WERI-Rb-1 (cell line): ENCODE results near the gene KIAA0232.

ENCODE experiments used
- DNase-seq: peaks from one replicate; pipeline ENCODE4 v3.0.0-alpha.2; 2020
- H3K27ac ChIP-seq: fragments of 250-450 bp; sonication (Bioruptor Pico); 2 replicates; pipeline ENCODE4 v1.5.1; 2020; ENCODE audit warnings: mild to moderate bottlenecking, moderate library complexity
- H3K27me3 ChIP-seq: fragments of 250-450 bp; sonication (Bioruptor Pico); 2 replicates; pipeline ENCODE4 v1.5.1; 2021; ENCODE audit warnings: mild to moderate bottlenecking, low read depth, moderate library complexity; ENCODE audit not compliant: insufficient read depth, severe bottlenecking
- H3K36me3 ChIP-seq: fragments of 250-450 bp; sonication (Bioruptor Pico); 2 replicates; pipeline ENCODE4 v1.5.1; 2020; ENCODE audit warnings: mild to moderate bottlenecking, moderate library complexity
- H3K4me3 ChIP-seq: 2 replicates; pipeline ENCODE4 v1.5.1; 2011; ENCODE audit warnings: low read depth, mild to moderate bottlenecking, control low read depth, low read length
- H3K9me3 ChIP-seq: fragments of 250-450 bp; sonication (Bioruptor Pico); 2 replicates; pipeline ENCODE4 v1.5.1; 2021; ENCODE audit warnings: mild to moderate bottlenecking, moderate library complexity; ENCODE audit not compliant: severe bottlenecking
- TF ChIP-seq, protein P1 (sequence below): IDR thresholded peaks from 2 replicates; pipeline ENCODE4 v1.5.1; 2011; ENCODE audit warnings: low read depth, mild to moderate bottlenecking, control low read depth, inconsistent platforms, low read length

The KIAA0232 gene

GRCh38 chr4:6898763-6899162 lies 116.2 kb downstream of the KIAA0232 start:
- no peak overlapping the region for H3K27ac ChIP-seq
- TF ChIP-seq, protein P1, sequence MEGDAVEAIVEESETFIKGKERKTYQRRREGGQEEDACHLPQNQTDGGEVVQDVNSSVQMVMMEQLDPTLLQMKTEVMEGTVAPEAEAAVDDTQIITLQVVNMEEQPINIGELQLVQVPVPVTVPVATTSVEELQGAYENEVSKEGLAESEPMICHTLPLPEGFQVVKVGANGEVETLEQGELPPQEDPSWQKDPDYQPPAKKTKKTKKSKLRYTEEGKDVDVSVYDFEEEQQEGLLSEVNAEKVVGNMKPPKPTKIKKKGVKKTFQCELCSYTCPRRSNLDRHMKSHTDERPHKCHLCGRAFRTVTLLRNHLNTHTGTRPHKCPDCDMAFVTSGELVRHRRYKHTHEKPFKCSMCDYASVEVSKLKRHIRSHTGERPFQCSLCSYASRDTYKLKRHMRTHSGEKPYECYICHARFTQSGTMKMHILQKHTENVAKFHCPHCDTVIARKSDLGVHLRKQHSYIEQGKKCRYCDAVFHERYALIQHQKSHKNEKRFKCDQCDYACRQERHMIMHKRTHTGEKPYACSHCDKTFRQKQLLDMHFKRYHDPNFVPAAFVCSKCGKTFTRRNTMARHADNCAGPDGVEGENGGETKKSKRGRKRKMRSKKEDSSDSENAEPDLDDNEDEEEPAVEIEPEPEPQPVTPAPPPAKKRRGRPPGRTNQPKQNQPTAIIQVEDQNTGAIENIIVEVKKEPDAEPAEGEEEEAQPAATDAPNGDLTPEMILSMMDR = no peak
- H3K9me3 ChIP-seq = no peaks in the 10 kb centered on the region
- no peaks in the 10 kb centered on the region for H3K36me3 ChIP-seq
- H3K4me3 ChIP-seq = no peak overlapping the region
- H3K27me3 ChIP-seq = no peaks in the 10 kb centered on the region
- DNase-seq = no peak

GRCh38 chr4:6900181-6900812 lies 117.8 kb downstream of the KIAA0232 start:
- H3K27ac ChIP-seq = no peak overlapping the region
- no peak for DNase-seq
- H3K9me3 ChIP-seq = no peaks in the 10 kb centered on the region
- H3K4me3 ChIP-seq = no peak overlapping the region
- TF ChIP-seq, protein P1 = no peak
- H3K36me3 ChIP-seq = no peaks in the 10 kb centered on the region
- no peaks in the 10 kb centered on the region for H3K27me3 ChIP-seq

DNA sequence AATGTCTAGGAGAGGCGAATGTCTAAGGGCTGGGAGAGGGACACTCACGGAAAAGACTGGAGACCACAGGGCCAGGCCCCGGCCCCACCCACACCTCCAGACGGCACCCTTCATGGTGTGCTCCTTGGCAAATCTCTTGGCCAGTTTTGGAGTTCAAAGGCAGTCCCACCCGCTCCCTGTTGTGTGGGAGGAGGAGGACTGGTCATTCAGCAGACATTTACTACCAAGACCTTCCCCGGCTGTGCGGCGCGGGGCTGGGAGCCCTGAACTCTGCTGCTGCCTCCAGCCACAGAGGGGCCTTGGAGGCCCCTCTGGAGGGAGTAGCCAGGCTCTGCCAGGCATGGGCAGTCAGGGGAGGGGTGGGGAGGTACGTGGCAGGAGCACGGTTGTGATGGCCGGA lies 118.4 kb downstream of the KIAA0232 start:
- H3K27ac ChIP-seq = no peak overlapping the region
- TF ChIP-seq, protein P1 = no peak
- no peak for DNase-seq

GRCh38 chr4:6901669-6902317 lies 119.3 kb downstream of the KIAA0232 start:
- Histone ChIP-seq H3K9me3 (no peaks in the 10 kb centered on the region), H3K4me3 (no peak overlapping the region), H3K27ac (no peak overlapping the region), H3K27me3 (no peaks in the 10 kb centered on the region), H3K36me3 (no peaks in the 10 kb centered on the region)
- TF ChIP-seq, protein P1 = no peak
- DNase-seq = no peak

More for the DNA sequence above, 118.4 kb downstream of the KIAA0232 start:
- H3K4me3 ChIP-seq = no peak overlapping the region
- no peaks in the 10 kb centered on the region for H3K27me3 ChIP-seq
- H3K9me3 ChIP-seq = no peaks in the 10 kb centered on the region
- H3K36me3 ChIP-seq = no peaks in the 10 kb centered on the region

GRCh38 chr4:6902318-6903042 lies 120.0 kb downstream of the KIAA0232 start:
- H3K4me3 ChIP-seq = no peak overlapping the region
- no peak for DNase-seq
- H3K27me3 ChIP-seq = no peaks in the 10 kb centered on the region
- TF ChIP-seq, protein P1 = no peak
- H3K36me3 ChIP-seq = no peaks in the 10 kb centered on the region
- H3K9me3 ChIP-seq = no peaks in the 10 kb centered on the region
- H3K27ac ChIP-seq = no peak overlapping the region
